Measurements from ENCODE around the gene MPG.
A peak's percentile ranks its signal among the peaks of the same experiment; 100 is the strongest.

Gene MPG

DNA sequence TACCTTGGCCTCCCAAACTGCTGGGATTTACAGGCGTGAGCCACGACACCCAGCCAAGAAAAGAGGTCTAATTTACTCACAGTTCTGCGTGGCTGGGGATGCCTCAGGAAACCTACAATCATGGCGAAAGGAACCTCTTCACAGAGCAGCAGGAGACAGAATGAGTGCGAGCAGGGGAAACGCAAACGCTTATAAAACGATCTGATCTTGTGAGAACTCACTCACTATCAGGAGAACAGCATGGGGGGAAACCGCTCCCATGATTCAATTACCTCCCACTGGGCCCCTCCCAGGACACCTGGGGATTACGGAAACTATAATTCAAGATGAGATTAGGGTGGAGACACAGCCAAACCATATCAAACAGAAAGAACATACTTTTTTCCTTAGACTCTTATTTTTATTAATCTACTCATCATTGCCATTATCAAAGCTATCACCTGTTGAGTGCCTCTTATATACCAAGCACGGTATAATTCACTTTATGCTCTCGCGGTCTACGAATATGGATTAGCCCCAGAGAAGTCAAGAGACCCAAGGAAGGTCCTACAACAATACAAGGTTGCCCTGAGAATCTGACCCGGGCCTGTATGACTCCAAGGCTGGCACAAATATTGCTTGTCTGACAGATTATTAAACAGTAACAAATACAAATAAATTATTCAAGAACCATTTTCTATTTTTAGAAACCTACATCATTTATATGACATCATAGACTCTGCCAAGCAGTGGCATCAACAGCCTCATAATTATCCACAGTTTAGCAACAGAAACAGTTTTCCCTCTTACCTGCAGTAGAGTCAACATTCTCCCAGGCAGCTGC, 27.0 kb upstream of the MPG start:
- no peak for DNase-seq

- peak; percentile 90 for DNase-seq
Observed at GRCh38 chr16:53346-54236, 24.4 kb upstream of the MPG start, which contains the start of the genes POLR3K and SNRNP25. POLR3K (minus strand) TSS chr16:53608; CDS start chr16:53586, 22 bp downstream. SNRNP25 (plus strand) TSS chr16:53828; CDS start chr16:54017, 189 bp downstream.

DNA sequence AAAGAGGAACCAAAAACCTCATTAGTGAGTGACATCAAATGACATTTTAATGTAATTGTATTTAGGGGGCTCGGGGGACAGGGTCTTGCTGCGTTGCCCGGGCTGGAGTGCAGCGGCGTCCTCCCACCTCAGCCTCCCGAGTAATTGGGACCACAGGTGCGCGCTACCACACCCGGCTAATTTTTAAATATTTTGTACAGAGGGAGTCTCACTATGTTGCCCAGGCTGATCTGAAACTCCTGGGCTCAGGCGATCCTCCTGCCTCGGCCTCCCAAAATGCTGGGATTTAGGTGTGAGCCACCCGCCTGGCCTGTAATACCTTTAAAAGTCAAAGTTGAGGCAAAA, 23.8 kb upstream of the MPG start:
- DNase-seq = no peak

GRCh38 chr16:55571-56136, 22.4 kb upstream of the MPG start:
- DNase-seq = no peak

DNA sequence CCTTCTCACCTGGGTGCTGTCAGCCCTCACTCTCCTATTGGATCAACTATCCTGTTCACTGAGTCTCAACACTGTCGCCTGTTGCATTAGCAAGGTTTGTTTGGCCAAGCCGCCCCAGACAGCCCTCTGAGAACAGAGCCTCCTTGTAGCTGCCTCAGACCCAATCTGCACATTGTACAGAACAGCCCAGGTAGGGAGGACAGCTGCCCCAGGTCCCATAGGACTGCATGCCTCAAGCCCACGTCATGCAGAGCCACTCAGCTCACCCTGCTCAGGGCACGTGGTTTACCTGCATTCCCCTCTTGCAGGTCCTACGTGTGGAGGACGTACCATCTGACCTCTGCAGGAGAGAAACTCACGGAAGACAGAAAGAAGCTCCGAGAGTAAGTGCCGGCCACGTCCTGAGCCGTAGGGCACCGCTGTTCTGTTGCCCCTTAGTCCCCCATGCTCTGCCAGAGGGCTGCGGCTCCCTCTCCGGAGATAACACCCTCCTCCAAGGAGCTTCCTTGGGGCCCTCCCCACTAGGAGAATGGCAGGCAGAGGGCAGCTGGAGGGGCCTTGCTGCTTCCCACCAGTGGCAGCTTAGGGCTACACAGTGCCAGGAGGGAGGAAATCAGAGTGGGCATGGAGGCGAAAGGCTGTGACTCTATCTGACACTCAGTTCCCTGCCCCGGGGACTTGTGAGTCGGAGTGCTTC, 21.6 kb upstream of the MPG start:
- no peak for DNase-seq

GRCh38 chr16:57711-58110, 20.3 kb upstream of the MPG start:
- no peak for DNase-seq

DNA sequence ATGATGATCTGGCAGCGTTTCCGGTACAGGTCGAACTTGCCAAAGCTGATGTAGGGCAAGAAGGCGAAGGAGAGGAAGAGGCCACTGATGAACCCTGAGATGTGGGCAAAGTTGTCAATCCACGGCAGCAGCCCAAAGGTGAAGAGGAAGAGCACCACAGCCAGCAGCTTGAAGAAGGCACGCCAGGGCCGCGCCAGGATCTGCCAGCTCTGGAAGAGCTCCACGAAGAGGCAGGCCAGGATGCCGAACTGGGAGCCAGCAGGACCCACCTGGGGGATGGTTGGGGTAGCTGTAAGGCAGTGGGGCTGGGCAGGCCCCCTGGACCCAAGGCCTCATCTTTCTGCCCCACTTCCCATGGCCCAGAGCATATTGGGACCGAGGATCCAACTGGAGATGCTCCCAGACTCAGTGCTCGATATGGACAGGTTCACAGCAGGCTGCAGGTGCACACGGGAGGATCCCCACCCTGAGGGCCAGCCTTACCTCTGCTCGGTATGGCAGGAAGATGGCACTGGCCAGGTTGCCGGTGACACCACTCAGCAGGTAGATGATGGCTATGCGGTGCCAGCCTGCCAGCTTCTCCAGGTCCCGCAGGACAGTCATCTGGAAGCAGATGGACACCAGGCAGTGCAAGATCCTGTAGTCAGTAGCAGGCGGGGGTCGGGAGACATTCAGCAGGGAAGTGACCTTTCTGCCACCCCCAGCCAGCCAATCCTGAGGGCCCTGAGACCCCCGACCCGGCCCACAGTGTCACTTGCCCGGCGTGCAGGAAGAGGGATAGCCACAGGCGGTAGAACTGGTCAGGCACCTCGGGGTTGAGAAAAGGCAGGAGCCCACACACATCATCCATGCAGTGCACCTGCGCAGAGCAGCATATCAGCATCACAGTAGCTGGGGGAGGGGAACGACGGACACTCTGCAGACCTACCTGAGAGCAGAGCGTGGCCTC, 19.3 kb upstream of the MPG start:
- no peak for DNase-seq

- DNase-seq = no peak
Observed at GRCh38 chr16:59440-60059, 18.5 kb upstream of the MPG start.

DNA sequence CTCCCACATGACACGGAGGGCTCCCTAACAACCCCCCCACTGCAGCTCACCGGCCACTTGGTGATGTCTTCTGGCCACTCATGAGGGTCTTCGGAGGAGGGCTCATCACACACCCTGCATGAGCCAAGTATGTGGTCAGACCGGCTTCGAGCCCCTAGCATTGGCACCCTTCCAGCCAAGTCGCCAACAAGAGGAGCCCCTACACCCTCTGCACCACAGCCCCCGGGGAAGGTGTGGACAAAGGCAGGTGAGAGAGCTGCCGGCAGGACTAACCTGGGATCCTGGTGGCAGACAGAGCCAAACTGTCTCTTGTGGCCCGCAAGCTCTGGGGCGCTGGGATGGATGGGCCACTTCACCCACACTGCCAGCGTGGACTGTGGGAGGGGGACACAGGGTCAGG, 17.9 kb upstream of the MPG start:
- no peak for DNase-seq

DNA sequence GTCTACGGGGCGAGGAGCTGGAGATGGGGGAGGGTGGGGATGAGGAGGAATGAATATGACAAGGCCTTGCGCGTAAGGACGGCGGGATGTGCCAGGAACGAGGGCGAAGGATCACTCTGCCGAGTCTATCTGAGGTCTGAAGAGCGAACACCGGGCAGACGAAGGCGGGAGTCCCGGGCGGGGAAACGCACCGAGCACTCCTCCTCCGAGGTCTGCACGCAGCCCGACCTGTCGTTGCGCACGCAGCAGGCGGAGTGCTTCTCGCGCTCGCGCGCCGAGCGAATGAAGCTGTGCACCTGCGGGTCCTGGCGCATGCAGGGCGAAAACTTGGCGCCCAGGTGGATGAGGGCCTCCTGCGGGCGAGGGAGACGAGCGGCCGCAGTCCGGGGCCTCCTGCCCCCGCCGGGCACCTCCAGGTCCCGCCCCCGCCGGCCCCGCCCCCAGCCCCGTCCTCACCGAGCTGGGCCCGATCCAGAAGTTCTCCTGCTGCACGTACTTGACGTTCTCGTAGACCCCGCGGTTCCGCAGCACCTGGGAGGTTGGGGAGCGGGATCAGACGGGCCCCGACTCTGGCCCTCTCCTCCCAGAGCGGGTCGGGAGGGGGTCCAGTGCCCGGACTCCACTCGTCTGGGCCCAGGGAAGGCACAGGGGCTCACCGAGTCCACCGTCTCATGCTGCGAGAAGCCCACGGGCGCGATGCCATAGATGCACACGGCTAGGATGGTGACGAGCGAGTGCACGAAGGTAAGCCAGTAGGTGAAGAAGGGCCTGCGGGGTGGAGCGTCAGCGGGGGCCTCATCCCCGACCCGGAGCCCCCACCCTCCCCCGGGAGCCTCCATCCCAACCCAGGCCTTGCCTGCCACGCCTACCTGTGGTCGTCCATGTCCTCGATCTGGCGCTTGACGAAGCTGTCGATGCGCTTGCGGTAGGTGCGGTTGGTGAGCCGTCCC, 16.8 kb upstream of the MPG start:
- DNase-seq = no peak

DNA sequence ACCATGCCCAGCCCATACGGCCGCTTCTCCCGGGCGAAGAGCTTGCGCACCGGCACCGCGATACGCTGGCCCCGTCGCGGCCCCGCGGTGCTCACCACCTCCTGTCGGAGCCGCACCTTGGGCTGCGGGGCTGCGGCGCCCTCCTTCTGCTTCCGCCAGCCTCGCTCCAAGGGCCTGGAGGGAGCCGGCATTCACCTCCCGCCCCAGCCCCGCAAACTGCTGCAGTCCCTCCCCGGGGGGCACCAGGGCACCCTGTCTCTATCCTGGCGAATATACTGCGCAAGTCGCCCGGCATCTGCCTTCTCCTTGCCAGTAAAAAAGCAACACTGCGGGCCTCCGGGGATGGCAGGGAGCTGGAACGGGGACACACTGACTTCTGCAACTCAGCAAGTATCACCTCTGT, 16.1 kb upstream of the MPG start:
- DNase-seq = no peak

DNA sequence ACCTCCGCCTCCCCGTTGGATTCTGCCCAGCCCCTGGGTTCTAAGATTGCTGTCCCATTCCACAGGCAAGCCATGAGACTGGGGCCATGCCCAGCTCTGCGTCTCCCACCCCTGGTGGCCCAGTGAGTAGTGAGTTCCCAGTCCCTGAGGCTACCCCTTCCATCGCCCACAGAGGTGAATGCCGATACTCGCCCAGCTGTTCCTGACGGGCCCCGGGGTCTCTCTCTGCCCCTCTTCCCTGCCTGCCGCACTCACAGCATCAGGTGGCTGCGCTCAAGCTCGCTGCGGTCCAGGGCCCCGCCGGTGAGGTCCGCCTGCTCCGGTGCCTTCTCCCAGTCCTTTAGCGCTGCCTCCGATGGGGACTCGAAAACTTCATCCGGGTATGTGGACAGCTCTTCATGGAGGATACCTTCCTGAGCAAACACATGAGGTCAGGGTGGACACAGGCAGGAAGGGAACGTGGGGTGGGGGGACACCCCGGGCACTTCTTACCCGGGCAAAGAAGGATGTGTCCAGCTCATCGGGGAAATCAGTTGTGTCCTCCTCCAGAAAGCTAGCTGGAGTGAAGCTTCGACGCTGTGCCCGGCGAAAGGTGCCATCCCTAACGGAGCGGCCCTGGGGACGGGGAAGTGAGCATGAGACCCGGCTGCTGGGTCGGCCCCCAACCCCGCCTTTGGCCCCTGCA, 15.6 kb upstream of the MPG start:
- no peak for DNase-seq

GRCh38 chr16:62968-63391, 15.0 kb upstream of the MPG start:
- no peak for DNase-seq

DNA sequence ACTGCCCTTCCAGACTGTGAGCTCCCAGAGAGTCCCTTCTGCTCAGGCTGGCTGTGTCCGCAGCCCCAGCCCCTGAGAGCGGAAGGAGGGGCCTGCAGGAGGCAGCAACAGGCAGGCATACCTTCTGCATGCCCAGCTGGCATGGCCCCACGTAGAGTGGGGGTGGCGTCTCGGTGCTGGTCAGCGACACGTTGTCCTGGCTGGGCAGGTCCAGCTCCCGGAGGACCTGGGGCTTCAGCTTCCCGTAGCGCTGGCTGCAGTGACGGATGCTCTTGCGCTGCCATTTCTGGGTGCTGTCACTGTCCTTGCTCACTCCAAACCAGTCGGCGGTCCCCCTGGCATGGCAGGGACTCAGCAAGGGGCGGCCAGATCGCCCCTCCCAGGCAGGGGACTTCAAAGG, 14.6 kb upstream of the MPG start:
- peak; percentile 50 for DNase-seq

GRCh38 chr16:63998-64913, 13.8 kb upstream of the MPG start:
- DNase-seq = peak; percentile 94

- no peak for DNase-seq
Observed at GRCh38 chr16:64914-65255, 13.1 kb upstream of the MPG start.

DNA sequence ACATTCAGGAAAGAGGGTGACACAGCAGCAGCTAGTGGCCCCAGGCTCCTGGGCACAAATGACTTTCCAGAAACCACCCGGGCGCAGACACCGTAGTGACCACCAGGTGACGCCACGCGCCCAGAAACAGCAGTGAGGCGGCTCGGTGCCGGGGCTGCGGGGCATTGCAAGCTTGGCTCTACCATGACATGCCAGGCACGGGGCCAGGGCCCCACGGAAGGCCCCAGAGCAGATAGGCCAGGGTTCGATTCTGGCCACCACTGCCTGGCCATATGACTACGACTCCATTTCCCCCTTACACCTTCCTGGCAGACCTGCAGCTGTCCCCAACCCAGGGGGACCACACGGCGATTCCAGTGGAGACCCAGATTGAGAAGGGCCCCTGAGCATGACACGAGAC, 12.3 kb upstream of the MPG start:
- DNase-seq = peak; percentile 66

Data from DMS79 treated with DMSO at 0.1 percent for 48 hours (cell line).